OCI-LY7 (cell line): ENCODE measurements around the gene NISCH. TPM values are rescaled to one million over a fixed set of nuclear protein-coding genes. Genes with fewer than 3 reads are reported as not detected.

ENCODE experiments used
- BruUV-seq: library from RNA; stranded (reverse); fragments of 400-500 nt; replicated peaks from 2 replicates; lab custom pipeline; 2021; lab: Mats Ljungman, UMichigan
- CTCF ChIA-PET: fragments of 300-600 bp; sonication (Branson Sonifier 250); formaldehyde crosslinking; loops from one replicate; lab custom pipeline; 2022; ENCODE audit warnings: antibody characterized with exemption; ENCODE audit not compliant: unreplicated experiment; lab: Charles Lee
- POLR2A ChIA-PET: fragments of 300-600 bp; sonication (Branson Sonifier 250); formaldehyde crosslinking; loops from one replicate; lab custom pipeline; 2022; ENCODE audit warnings: antibody characterized with exemption; lab: Charles Lee
- DNase-seq: peaks from one replicate; pipeline ENCODE4 v3.0.0-alpha.2; 2015; ENCODE audit warnings: low spot score
- H2AFZ ChIP-seq: fragments of 200-600 bp; sonication (generic), shearing (Covaris generic); 2 replicates; pipeline ENCODE4 v1.6.1; 2014; ENCODE audit warnings: mild to moderate bottlenecking, antibody characterized with exemption, low read length, moderate library complexity
- H3K27ac ChIP-seq: fragments of 200-600 bp; sonication (generic); 2 replicates; pipeline ENCODE4 v1.5.1; 2014; ENCODE audit warnings: mixed run types, low read depth, mild to moderate bottlenecking, moderate library complexity, low read length, inconsistent platforms; ENCODE audit not compliant: poor library complexity, severe bottlenecking
- H3K36me3 ChIP-seq: fragments of 200-600 bp; sonication (generic); 2 replicates; pipeline ENCODE4 v1.6.1; 2014; ENCODE audit warnings: mild to moderate bottlenecking, antibody characterized with exemption, low read length, moderate library complexity, mixed read lengths; ENCODE audit not compliant: insufficient read depth
- H3K4me1 ChIP-seq: fragments of 200-600 bp; sonication (generic); 2 replicates; pipeline ENCODE4 v1.5.1; 2014; ENCODE audit warnings: mild to moderate bottlenecking, low read length; ENCODE audit not compliant: insufficient read depth, poor library complexity, severe bottlenecking
- H3K4me2 ChIP-seq: fragments of 200-600 bp; sonication (generic); 2 replicates; pipeline ENCODE4 v1.6.1; 2014; ENCODE audit warnings: mild to moderate bottlenecking, low read length
- H3K4me3 ChIP-seq: fragments of 200-600 bp; sonication (generic); 2 replicates; pipeline ENCODE4 v1.5.1; 2014; ENCODE audit warnings: mild to moderate bottlenecking, low read depth, low read length; ENCODE audit not compliant: poor library complexity, severe bottlenecking
- H3K79me2 ChIP-seq: fragments of 200-600 bp; sonication (generic); 2 replicates; pipeline ENCODE4 v1.6.1; 2016; ENCODE audit warnings: low read depth, mild to moderate bottlenecking, low read length, moderate library complexity, mixed read lengths; ENCODE audit not compliant: insufficient read depth
- H3K9me2 ChIP-seq: fragments of 200-600 bp; sonication (generic); 2 replicates; pipeline ENCODE4 v1.6.1; 2016; ENCODE audit warnings: mild to moderate bottlenecking, low read length, mixed read lengths; ENCODE audit not compliant: insufficient read depth
- H3K9me3 ChIP-seq: fragments of 200-600 bp; sonication (generic); 2 replicates; pipeline ENCODE4 v1.6.1; 2014; ENCODE audit warnings: mild to moderate bottlenecking, mixed run types, low read length, mixed read lengths
- H4K20me1 ChIP-seq: fragments of 200-600 bp; sonication (generic); 2 replicates; pipeline ENCODE4 v1.6.1; 2014; ENCODE audit warnings: mild to moderate bottlenecking, antibody characterized with exemption, low read length, moderate library complexity, mixed read lengths; ENCODE audit not compliant: insufficient read depth
- EZH2phosphoT487 ChIP-seq: fragments of 200-600 bp; sonication (generic); IDR thresholded peaks from 2 replicates; pipeline ENCODE4 v1.6.1; 2018; ENCODE audit warnings: low read depth, borderline replicate concordance, mild to moderate bottlenecking, mixed run types, antibody characterized with exemption, low read length, moderate library complexity, mixed read lengths
- intact Hi-C: fragments of 100-400 bp; cut with micrococcal nuclease; formaldehyde crosslinking; loops from one replicate; pipeline ENCODE4 v1.10.0; 2022; ENCODE audit not compliant: unreplicated experiment
- total RNA-seq, 2 experiments: library from RNA; depleted of rRNA in 1 of 2; stranded (reverse); fragments of >200 nt in 1 of 2; shearing (Covaris generic) in 1 of 2; gene quantifications; 2 replicates each; pipeline ENCODE4 v1.2.3, GENCODE V29; 2014 to 2022
- TF ChIP-seq, protein P1 (sequence below): fragments of 200-600 bp; sonication (generic); conservative IDR thresholded peaks from 2 replicates; pipeline ENCODE4 v1.5.1; 2014; ENCODE audit warnings: mild to moderate bottlenecking, antibody characterized with exemption, low read length, moderate library complexity, mixed read lengths

The NISCH gene
- total RNA-seq, 2 experiments from 2014 or later = 60.5 to 73.3 TPM

DNA sequence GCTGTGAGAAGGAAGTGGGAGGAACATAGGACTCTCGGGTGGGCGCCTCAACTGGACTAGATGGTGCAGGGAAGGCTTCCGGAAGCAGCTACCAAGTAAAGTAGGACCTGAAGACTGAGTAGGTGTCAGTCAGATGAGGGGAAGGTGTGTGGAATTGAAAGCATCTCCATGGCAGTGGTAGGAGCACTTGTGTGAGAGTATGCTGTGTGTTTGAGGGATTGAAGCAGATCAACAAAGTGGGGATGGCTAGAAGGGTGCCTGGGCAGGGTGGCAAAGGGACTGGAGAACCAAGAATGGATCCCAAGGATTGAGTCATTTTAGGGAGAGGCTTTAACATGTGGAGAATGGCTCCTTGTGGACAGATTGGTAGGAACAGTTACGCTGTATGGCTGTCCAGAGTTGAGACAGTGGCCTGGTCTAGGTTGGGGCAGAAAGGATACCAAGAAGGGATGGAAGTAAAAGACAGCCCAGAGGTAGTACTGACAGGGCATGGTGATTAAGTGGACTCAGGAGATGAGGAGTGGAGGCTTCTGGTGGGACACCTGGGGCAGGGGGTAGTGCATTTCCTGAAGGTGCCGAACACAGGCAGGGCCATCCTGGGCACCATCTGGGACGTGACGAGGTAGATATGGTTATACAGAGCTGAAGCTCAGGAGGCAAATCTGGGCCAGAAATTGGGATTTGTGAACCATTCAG, 82.5 kb downstream of the NISCH start:
- intact Hi-C loops = loop anchor here (5.0 kb wide), 2 partner anchors 66 to 81 kb away; partner anchors contain the start of gene NISCH
- H2AFZ ChIP-seq = no peak overlapping the region
- H3K4me1 ChIP-seq = peaks cover 43% of the 10 kb centered on the region
- CTCF ChIA-PET = no interaction called here
- POLR2A ChIA-PET = interaction anchor here (0.5 to 0.6 kb wide), 2 partner anchors 36 to 171 kb away, joined by 4 read pairs; no protein-coding TSS in a partner anchor
- no peaks in the 10 kb centered on the region for H3K9me3 ChIP-seq
- peaks cover 14% of the 10 kb centered on the region; the same call in 1 of the 2 replicates for H4K20me1 ChIP-seq
- DNase-seq = no peak
- no peak overlapping the region for H3K27ac ChIP-seq
- no peak for TF ChIP-seq EZH2phosphoT487
- TF ChIP-seq, protein P1, sequence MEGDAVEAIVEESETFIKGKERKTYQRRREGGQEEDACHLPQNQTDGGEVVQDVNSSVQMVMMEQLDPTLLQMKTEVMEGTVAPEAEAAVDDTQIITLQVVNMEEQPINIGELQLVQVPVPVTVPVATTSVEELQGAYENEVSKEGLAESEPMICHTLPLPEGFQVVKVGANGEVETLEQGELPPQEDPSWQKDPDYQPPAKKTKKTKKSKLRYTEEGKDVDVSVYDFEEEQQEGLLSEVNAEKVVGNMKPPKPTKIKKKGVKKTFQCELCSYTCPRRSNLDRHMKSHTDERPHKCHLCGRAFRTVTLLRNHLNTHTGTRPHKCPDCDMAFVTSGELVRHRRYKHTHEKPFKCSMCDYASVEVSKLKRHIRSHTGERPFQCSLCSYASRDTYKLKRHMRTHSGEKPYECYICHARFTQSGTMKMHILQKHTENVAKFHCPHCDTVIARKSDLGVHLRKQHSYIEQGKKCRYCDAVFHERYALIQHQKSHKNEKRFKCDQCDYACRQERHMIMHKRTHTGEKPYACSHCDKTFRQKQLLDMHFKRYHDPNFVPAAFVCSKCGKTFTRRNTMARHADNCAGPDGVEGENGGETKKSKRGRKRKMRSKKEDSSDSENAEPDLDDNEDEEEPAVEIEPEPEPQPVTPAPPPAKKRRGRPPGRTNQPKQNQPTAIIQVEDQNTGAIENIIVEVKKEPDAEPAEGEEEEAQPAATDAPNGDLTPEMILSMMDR = no peak
- H3K4me2 ChIP-seq = peak overlapping the region; percentile 85
- peak overlapping the region; percentile 90 for H3K4me3 ChIP-seq
- no TSS peak for BruUV-seq
- H3K9me2 ChIP-seq = no peaks in the 10 kb centered on the region
- H3K36me3 ChIP-seq = peaks cover 35% of the 10 kb centered on the region
- peaks cover 35% of the 10 kb centered on the region for H3K79me2 ChIP-seq

DNA sequence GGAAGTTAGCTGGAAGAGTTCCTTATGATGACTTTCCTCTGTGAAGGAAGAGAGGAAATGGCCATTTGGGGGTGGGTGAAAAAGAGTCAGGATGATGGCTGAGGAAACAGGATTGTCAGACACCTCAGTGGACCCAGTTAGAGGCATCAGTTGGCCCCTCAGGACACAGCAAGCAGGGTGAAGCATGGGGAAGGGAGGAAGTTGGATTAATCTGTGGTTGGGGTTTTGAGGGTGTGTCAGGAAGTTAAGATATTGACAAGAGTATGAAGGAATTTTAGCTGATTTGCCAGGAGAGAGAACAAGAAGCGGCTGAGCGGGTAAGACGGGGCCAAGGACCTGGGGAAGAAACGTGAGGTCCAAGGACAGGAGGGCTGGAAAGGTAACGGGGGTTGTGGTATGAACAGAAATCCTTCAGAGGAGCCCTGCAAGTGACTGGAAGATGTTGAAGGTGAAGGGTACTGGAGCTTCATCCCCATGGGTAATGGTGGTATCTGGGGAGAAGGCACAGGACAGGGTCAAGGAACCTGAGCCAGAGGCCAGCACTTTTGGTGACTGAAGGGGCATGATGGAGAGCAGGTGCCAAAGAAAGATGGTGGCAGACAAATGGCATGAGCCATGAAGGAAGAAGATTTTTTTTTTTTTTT, 83.7 kb downstream of the NISCH start:
- Histone ChIP-seq H3K4me3 (no peak overlapping the region), H3K9me2 (no peaks in the 10 kb centered on the region), H3K36me3 (peaks cover 48% of the 10 kb centered on the region), H3K79me2 (peaks cover 35% of the 10 kb centered on the region), H4K20me1 (peaks cover 14% of the 10 kb centered on the region; the same call in 1 of the 2 replicates), H2AFZ (no peak overlapping the region), H3K9me3 (no peaks in the 10 kb centered on the region), H3K4me2 (peak overlapping the region; percentile 43), H3K4me1 (peaks cover 41% of the 10 kb centered on the region), H3K27ac (no peak overlapping the region)
- TF ChIP-seq, protein P1 = no peak
- no peak for TF ChIP-seq EZH2phosphoT487
- ChIA-PET POLR2A (no interaction called here), CTCF (no interaction called here)
- intact Hi-C loops = loop anchor here (5.0 kb wide), 2 partner anchors 67 to 82 kb away; partner anchors contain the start of gene NISCH
- BruUV-seq = no TSS peak
- no peak for DNase-seq
